ENCODE data around the gene IQCE. TPM values are rescaled to one million over a fixed set of nuclear protein-coding genes. Genes with fewer than 3 reads are reported as not detected.

Gene IQCE
- total RNA-seq, result 3.2 and 6.9 TPM in 2 replicates

DNA sequence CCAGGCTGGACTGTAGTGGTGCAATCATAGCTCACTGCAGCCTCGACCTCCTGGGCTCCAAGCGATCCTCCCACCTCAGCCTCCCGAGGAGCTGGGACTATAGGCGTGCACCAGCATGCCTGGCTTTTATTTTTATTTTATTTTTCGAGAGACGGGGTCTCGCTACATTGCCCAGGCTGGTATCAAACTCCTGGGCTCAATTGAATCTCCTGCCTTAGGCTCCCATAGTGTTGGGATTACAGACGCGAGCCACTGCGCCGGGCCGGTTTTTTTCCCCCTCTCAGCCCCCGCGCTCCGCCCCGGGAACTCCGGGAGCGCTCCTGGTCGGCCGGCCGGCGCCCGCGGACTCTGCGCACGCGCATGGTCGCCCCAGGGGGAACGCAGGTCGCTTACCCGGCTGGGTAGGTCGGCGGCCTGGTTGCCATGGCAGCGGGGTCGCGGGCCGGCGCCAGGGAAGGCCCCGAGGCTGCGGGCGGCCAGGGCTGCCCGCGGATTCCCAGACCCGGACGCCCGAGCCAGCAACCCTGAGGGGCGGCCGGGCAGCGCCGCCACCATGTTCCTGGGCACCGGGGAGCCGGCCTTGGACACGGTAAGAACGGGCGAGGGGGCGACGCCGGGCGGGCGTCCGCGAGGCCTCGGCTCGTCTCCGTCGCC is at the start of gene IQCE:
TSS of gene IQCE (plus strand) at position 351 of the 654 bp plus-strand sequence. CDS start at position 554, 203 bp downstream.

GRCh38 chr7:2519119-2519930 is 39.5 kb upstream of the IQCE start, which contains the start of gene LFNG:
TSS of gene LFNG (plus strand) at chr7:2519774. CDS start at chr7:2519862, 88 bp downstream.

GRCh38 chr7:2555121-2556052 is 3.4 kb upstream of the IQCE start, which contains the start of gene BRAT1:
TSS of gene BRAT1 (minus strand) at chr7:2555524. CDS start at chr7:2554431, 1,093 bp downstream.

DNA sequence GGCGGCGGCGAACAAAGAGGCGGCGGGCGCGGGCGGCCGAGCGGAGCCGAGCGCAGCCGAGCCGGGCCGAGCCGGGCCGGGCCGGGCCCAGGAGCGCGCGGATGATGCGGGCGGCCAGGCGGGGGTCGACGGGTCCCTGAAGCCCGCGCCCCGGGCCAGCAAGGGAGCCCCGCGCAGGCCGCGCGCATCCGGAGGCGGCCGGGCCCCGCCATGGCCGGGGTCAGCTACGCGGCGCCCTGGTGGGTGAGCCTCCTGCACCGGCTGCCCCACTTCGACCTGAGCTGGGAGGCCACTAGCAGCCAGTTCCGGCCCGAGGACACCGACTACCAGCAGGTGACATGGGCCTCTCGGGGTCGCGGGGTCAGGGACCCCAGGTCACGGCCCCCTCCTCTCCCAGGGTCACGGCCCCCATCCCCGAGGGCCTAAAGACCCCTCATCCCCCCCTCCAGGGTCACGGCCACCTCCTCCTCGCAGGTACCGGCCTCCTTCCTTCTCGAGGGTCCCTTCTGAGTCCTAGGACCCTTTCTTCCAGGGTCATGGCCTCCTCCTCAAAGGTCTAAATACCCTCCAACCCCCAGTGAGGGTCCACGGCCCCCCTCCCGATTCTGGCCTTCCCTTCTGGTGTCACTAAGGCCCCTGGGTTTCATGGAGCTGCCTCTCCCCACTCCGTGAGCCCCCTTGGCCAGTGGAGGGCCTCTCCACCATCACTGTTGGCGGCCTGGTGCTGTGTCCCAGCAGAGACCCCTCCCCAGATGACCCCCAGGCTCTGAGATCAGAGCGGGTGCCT is 73.4 kb downstream of the IQCE start, which contains the start of gene TTYH3:
TSS of gene TTYH3 (plus strand) at position 41 of the 787 bp plus-strand sequence. CDS start at position 211, 170 bp downstream.

Other genes starting within 250 kb of the IQCE start
- gene SNX8, start 244.5 kb upstream of the IQCE start, total RNA-seq, result 6.5 and 15.1 TPM in 2 replicates
- gene EIF3B, start 204.2 kb upstream of the IQCE start, total RNA-seq, result 169 and 224 TPM in 2 replicates
- 3.7 and 12.8 TPM in 2 replicates for gene CHST12, start 155.4 kb upstream of the IQCE start, total RNA-seq
- not detected in 2 replicates for gene GRIFIN, start 82.6 kb upstream of the IQCE start, total RNA-seq
- gene LFNG, start 39.2 kb upstream of the IQCE start, total RNA-seq, result 6.3 and 32.2 TPM in 2 replicates
- 20.6 and 22.0 TPM in 2 replicates for gene BRAT1, start 3.5 kb upstream of the IQCE start, total RNA-seq
- 43.2 and 131 TPM in 2 replicates for gene TTYH3, start 73.0 kb downstream of the IQCE start, total RNA-seq
- gene AMZ1, start 129.2 kb downstream of the IQCE start, total RNA-seq, result under 0.01 and 0.06 TPM in 2 replicates